SU-DHL-6 (cell line): Measurements from ENCODE around the gene DYNC1LI2.

Source experiments
- H2AFZ ChIP-seq: fragments of 200-600 bp; sonication (generic); 2 replicates; pipeline ENCODE4 v1.6.1; 2014; ENCODE audit warnings: low read depth, mild to moderate bottlenecking, moderate library complexity, mixed read lengths, antibody characterized with exemption, low read length; ENCODE audit not compliant: severe bottlenecking
- H3F3A ChIP-seq: fragments of 200-600 bp; shearing (Covaris generic); 2 replicates; pipeline ENCODE4 v1.6.0; 2016; ENCODE audit warnings: antibody characterized with exemption, mild to moderate bottlenecking; ENCODE audit not compliant: insufficient read depth
- H3K27ac ChIP-seq: fragments of 200-600 bp; sonication (generic); 2 replicates; pipeline ENCODE4 v1.5.1; 2016; ENCODE audit warnings: low read depth, mild to moderate bottlenecking, low read length, moderate library complexity, mixed read lengths
- H3K27me3 ChIP-seq: fragments of 200-600 bp; sonication (generic), shearing (Covaris generic); 2 replicates; pipeline ENCODE4 v1.6.0; 2014; ENCODE audit warnings: mild to moderate bottlenecking, low read length
- H3K36me3 ChIP-seq: fragments of 200-600 bp; sonication (generic); 2 replicates; pipeline ENCODE4 v1.6.1; 2014; ENCODE audit warnings: mild to moderate bottlenecking, low read length, mixed read lengths
- H3K4me2 ChIP-seq: fragments of 300-600, 200-600 bp; shearing (Covaris generic), sonication (generic); 2 replicates; pipeline ENCODE4 v1.6.0; 2014; ENCODE audit warnings: low read length, low read depth, mild to moderate bottlenecking; ENCODE audit not compliant: poor library complexity, severe bottlenecking
- H3K4me3 ChIP-seq: fragments of 200-600 bp; sonication (generic); 2 replicates; pipeline ENCODE4 v1.5.1; 2014; ENCODE audit warnings: antibody characterized with exemption, low read length, mild to moderate bottlenecking, mixed read lengths; ENCODE audit not compliant: insufficient read depth, poor library complexity, severe bottlenecking
- H3K79me2 ChIP-seq: fragments of 200-600 bp; sonication (generic); 2 replicates; pipeline ENCODE4 v1.6.1; 2014; ENCODE audit warnings: mild to moderate bottlenecking, low read length, moderate library complexity; ENCODE audit not compliant: insufficient read depth
- H3K9ac ChIP-seq: fragments of 200-600 bp; sonication (generic); 2 replicates; pipeline ENCODE4 v1.7.0; 2014; ENCODE audit warnings: mild to moderate bottlenecking, low read length
- H3K9me2 ChIP-seq: fragments of 200-600 bp; sonication (generic); replicated peaks from 2 replicates; pipeline ENCODE4 v1.6.1; 2014; ENCODE audit warnings: low read length; ENCODE audit not compliant: insufficient read depth
- H3K9me3 ChIP-seq: fragments of 200-600 bp; sonication (generic); 2 replicates; pipeline ENCODE4 v1.6.1; 2014; ENCODE audit warnings: low read length, mixed read lengths; ENCODE audit not compliant: insufficient read depth
- H4K20me1 ChIP-seq: fragments of 200-600 bp; sonication (generic); 2 replicates; pipeline ENCODE4 v1.6.1; 2014; ENCODE audit warnings: low read depth, mild to moderate bottlenecking, antibody characterized with exemption, low read length, moderate library complexity, mixed read lengths
- CTCF ChIP-seq: fragments of 200-600 bp; sonication (generic); IDR thresholded peaks from one replicate; pipeline ENCODE4 v1.5.1; 2017; ENCODE audit warnings: antibody characterized with exemption, mild to moderate bottlenecking, low read length, moderate library complexity; ENCODE audit not compliant: insufficient read depth, poor library complexity, severe bottlenecking
- EZH2phosphoT487 ChIP-seq: fragments of 200-600 bp; sonication (generic), shearing (Covaris generic); conservative IDR thresholded peaks from 2 replicates; pipeline ENCODE4 v1.6.1; 2018; ENCODE audit warnings: mild to moderate bottlenecking, antibody characterized with exemption, low read length, moderate library complexity, mixed read lengths

DYNC1LI2 gene

GRCh38 chr16:66701026-66701425 is 50.4 kb downstream of the DYNC1LI2 start:
- Histone ChIP-seq H4K20me1 (no peaks in the 10 kb centered on the region), H3K27ac (no peak overlapping the region), H3K4me3 (no peak overlapping the region), H3F3A (0 out of 2 replicates have a peak, but pooled peaks cover 5% of the 10 kb centered on the region), H3K9me2 (no peaks in the 10 kb centered on the region), H2AFZ (no peak overlapping the region), H3K27me3 (no peaks in the 10 kb centered on the region), H3K4me2 (no peak overlapping the region), H3K9ac (no peak overlapping the region), H3K9me3 (no peaks in the 10 kb centered on the region), H3K79me2 (no peaks in the 10 kb centered on the region), H3K36me3 (no peaks in the 10 kb centered on the region)
- no peak for TF ChIP-seq EZH2phosphoT487
- no peak for TF ChIP-seq CTCF

- Histone ChIP-seq H3K9ac (no peak overlapping the region), H3K9me2 (no peaks in the 10 kb centered on the region), H3K9me3 (no peaks in the 10 kb centered on the region), H3F3A (0 out of 2 replicates have a peak, but pooled peaks cover 5% of the 10 kb centered on the region), H4K20me1 (no peaks in the 10 kb centered on the region), H3K4me3 (no peak overlapping the region), H3K79me2 (no peaks in the 10 kb centered on the region), H2AFZ (no peak overlapping the region), H3K27ac (no peak overlapping the region), H3K36me3 (no peaks in the 10 kb centered on the region), H3K27me3 (no peaks in the 10 kb centered on the region), H3K4me2 (no peak overlapping the region)
- TF ChIP-seq EZH2phosphoT487 = no peak
- TF ChIP-seq CTCF = no peak
Measured at GRCh38 chr16:66699898-66700297, 51.5 kb downstream of the DYNC1LI2 start.

- no peak overlapping the region for H2AFZ ChIP-seq
- H3K4me3 ChIP-seq = no peak overlapping the region
- no peak overlapping the region for H3K4me2 ChIP-seq
- H3K27me3 ChIP-seq = no peaks in the 10 kb centered on the region
- TF ChIP-seq EZH2phosphoT487 = no peak
- TF ChIP-seq CTCF = no peak
- H3K36me3 ChIP-seq = no peaks in the 10 kb centered on the region
- H3K9me2 ChIP-seq = no peaks in the 10 kb centered on the region
- H3K79me2 ChIP-seq = no peaks in the 10 kb centered on the region
- no peaks in the 10 kb centered on the region for H4K20me1 ChIP-seq
- no peak overlapping the region for H3K9ac ChIP-seq
- H3K27ac ChIP-seq = no peak overlapping the region
- H3F3A ChIP-seq = 0 out of 2 replicates have a peak, but pooled peaks cover 5% of the 10 kb centered on the region
- no peaks in the 10 kb centered on the region for H3K9me3 ChIP-seq
Measured at GRCh38 chr16:66698046-66698445, 53.4 kb downstream of the DYNC1LI2 start.
